ENCODE data around the gene TTLL9.

The TTLL9 gene

DNA sequence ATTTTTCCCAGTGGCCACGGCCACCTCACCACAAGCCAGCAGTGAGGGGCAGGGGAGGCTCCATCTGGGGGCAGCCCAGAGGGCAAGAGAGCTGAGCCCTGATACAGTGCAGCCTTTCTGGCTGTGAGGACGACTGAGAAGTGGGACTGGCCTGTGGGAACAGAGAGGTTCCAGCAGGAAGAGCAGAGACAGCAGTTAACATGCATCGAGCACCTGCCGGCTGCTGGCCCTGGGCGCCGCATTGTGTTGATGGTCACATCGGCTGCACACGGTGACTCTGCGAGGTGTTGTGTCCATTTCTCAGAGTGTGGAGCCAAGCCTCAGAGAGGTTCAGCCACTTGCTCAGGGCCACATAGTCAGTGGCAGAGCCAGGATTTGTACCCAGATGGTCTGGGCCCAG lies 34.9 kb upstream of the TTLL9 start:
- no peak for DNase-seq (ENCODE audit: low read depth, low spot score)
- Histone ChIP-seq H3K27ac (no peak overlapping the region), H3K9ac (ENCODE audit: insufficient read length) (no peak overlapping the region), H3K4me3 (no peak overlapping the region), H3K9me3 (ENCODE audit: low read depth, low read length) (no peaks in the 10 kb centered on the region), H3K36me3 (ENCODE audit: insufficient read depth, low read length) (no peaks in the 10 kb centered on the region)
- TF ChIP-seq EZH2 (IDR thresholded peaks at IDR 0.05) (no peak), FOXP2 (optimal IDR thresholded peaks at IDR 0.05; ENCODE audit: control extremely low read depth, extremely low read length, insufficient read depth) (no peak), POLR2AphosphoS5 (IDR thresholded peaks at IDR 0.05; ENCODE audit: borderline replicate concordance, low read depth, low read length) (no peak)

GRCh38 chr20:31835977-31836852 lies 34.2 kb upstream of the TTLL9 start:
- Histone ChIP-seq H3K9me3 (ENCODE audit: low read depth, low read length) (no peaks in the 10 kb centered on the region), H3K27ac (no peak overlapping the region), H3K9ac (ENCODE audit: insufficient read length) (no peak overlapping the region), H3K36me3 (ENCODE audit: insufficient read depth, low read length) (no peaks in the 10 kb centered on the region), H3K4me3 (no peak overlapping the region)
- no peak for TF ChIP-seq EZH2 (IDR thresholded peaks at IDR 0.05)
- DNase-seq (ENCODE audit: low read depth, low spot score) = no peak

- Histone ChIP-seq H3K9me3 (ENCODE audit: low read depth, low read length) (no peaks in the 10 kb centered on the region), H3K27ac (no peak overlapping the region), H3K4me3 (no peak overlapping the region), H3K9ac (ENCODE audit: insufficient read length) (no peak overlapping the region), H3K36me3 (ENCODE audit: insufficient read depth, low read length) (no peaks in the 10 kb centered on the region)
- no peak for TF ChIP-seq POLR2AphosphoS5 (IDR thresholded peaks at IDR 0.05; ENCODE audit: borderline replicate concordance, low read depth, low read length)
- no peak for TF ChIP-seq EZH2 (IDR thresholded peaks at IDR 0.05)
- no peak for TF ChIP-seq FOXP2 (optimal IDR thresholded peaks at IDR 0.05; ENCODE audit: control extremely low read depth, extremely low read length, insufficient read depth)
- DNase-seq (ENCODE audit: low read depth, low spot score) = no peak
These were observed 33.4 kb upstream of the TTLL9 start for GRCh38 chr20:31836853-31837608.

GRCh38 chr20:31837896-31838397 lies 32.5 kb upstream of the TTLL9 start:
- TF ChIP-seq POLR2AphosphoS5 (IDR thresholded peaks at IDR 0.05; ENCODE audit: borderline replicate concordance, low read depth, low read length) (no peak), EZH2 (IDR thresholded peaks at IDR 0.05) (no peak), FOXP2 (optimal IDR thresholded peaks at IDR 0.05; ENCODE audit: control extremely low read depth, extremely low read length, insufficient read depth) (no peak)
- Histone ChIP-seq H3K9ac (ENCODE audit: insufficient read length) (no peak overlapping the region), H3K4me3 (no peak overlapping the region), H3K36me3 (ENCODE audit: insufficient read depth, low read length) (no peaks in the 10 kb centered on the region), H3K27ac (no peak overlapping the region), H3K9me3 (ENCODE audit: low read depth, low read length) (no peaks in the 10 kb centered on the region)
- DNase-seq (ENCODE audit: low read depth, low spot score) = no peak

DNA sequence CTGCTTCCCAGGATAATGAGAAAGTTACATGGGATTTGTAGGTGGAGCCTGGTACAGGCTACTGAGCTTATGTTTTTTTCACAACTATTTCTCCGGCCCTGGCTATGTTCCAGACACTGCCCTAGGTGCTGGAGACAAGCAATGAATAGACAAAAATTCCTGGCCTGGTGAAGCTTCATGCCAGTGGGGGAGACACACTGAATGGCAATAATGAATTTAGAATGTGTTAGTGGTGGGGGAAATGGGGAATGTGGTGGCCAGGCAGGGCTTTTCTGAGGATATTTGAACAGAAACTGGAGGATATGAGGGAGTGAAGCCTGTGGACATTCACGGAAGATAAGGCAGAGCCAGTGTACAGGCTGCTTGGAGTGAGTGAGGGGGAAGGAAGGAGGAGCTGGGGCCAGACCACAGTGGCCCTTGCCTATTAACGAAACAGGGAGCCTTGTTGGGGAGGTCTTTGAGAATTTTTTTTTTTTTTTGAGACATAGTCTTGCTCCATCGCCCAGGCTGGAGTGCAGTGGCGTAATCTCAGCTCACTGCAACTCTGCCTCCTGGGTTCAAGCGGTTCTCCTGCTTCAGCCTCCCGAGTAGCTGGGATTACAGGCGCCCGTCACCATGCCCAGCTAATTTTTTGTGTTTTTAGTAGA lies 31.7 kb upstream of the TTLL9 start:
- H3K36me3 ChIP-seq (ENCODE audit: insufficient read depth, low read length) = no peaks in the 10 kb centered on the region
- no peak overlapping the region for H3K9ac ChIP-seq (ENCODE audit: insufficient read length)
- TF ChIP-seq EZH2 (IDR thresholded peaks at IDR 0.05) = no peak
- TF ChIP-seq FOXP2 (optimal IDR thresholded peaks at IDR 0.05; ENCODE audit: control extremely low read depth, extremely low read length, insufficient read depth) = no peak
- H3K27ac ChIP-seq = no peak overlapping the region
- H3K9me3 ChIP-seq (ENCODE audit: low read depth, low read length) = no peaks in the 10 kb centered on the region
- DNase-seq (ENCODE audit: low read depth, low spot score) = no peak
- H3K4me3 ChIP-seq = no peak overlapping the region

- H3K36me3 ChIP-seq (ENCODE audit: insufficient read depth, low read length) = no peaks in the 10 kb centered on the region
- no peak overlapping the region for H3K27ac ChIP-seq
- no peak for DNase-seq (ENCODE audit: low read depth, low spot score)
- no peak overlapping the region for H3K4me3 ChIP-seq
- no peaks in the 10 kb centered on the region for H3K9me3 ChIP-seq (ENCODE audit: low read depth, low read length)
- no peak overlapping the region for H3K9ac ChIP-seq (ENCODE audit: insufficient read length)
- TF ChIP-seq FOXP2 (optimal IDR thresholded peaks at IDR 0.05; ENCODE audit: control extremely low read depth, extremely low read length, insufficient read depth) = no peak
- TF ChIP-seq POLR2AphosphoS5 (IDR thresholded peaks at IDR 0.05; ENCODE audit: borderline replicate concordance, low read depth, low read length) = no peak
- no peak for TF ChIP-seq EZH2 (IDR thresholded peaks at IDR 0.05)
These were observed 30.5 kb upstream of the TTLL9 start for GRCh38 chr20:31839782-31840487.

GRCh38 chr20:31840906-31841816 lies 29.3 kb upstream of the TTLL9 start:
- no peaks in the 10 kb centered on the region for H3K36me3 ChIP-seq (ENCODE audit: insufficient read depth, low read length)
- DNase-seq (ENCODE audit: low read depth, low spot score) = no peak
- no peak overlapping the region for H3K4me3 ChIP-seq
- no peak for TF ChIP-seq FOXP2 (optimal IDR thresholded peaks at IDR 0.05; ENCODE audit: control extremely low read depth, extremely low read length, insufficient read depth)
- no peak for TF ChIP-seq EZH2 (IDR thresholded peaks at IDR 0.05)
- TF ChIP-seq POLR2AphosphoS5 (IDR thresholded peaks at IDR 0.05; ENCODE audit: borderline replicate concordance, low read depth, low read length) = no peak
- H3K9ac ChIP-seq (ENCODE audit: insufficient read length) = no peak overlapping the region
- no peak overlapping the region for H3K27ac ChIP-seq
- no peaks in the 10 kb centered on the region for H3K9me3 ChIP-seq (ENCODE audit: low read depth, low read length)

All from SK-N-MC (cell line).